ENCODE results near the gene SSU72. TPM values are rescaled to one million over a fixed set of nuclear protein-coding genes. Genes with fewer than 3 reads are reported as not detected.
"Not testable (repeated sequence)": the region's sequence is repeated elsewhere in the genome, so short reads cannot be mapped to it uniquely, and the experiment has no call there.

SSU72 gene
- total RNA-seq, 1 experiment from 2014 or later: 145 TPM

DNA sequence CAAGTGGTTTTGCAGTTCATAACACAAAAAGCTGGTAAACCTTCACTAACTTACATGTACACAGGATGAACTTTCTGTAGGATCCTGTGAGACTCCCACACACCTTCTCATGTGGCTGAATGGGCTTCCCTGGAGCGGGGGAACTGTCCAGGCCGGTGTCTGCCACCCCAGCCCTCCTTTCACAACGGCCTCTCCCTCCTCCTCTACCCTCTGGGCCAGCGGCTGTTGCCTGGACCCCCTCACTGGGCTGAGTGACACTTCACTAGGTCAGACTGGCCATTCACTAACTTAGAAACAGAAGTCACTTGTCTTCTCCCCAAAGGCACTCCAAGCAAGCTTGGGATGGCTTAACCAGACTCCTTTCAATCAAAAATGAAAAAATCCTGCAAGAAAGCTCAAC lies 16.1 kb downstream of the SSU72 start:
- ChIA-PET CTCF (no interaction called here), POLR2A (ENCODE audit: unreplicated experiment) (no interaction called here)
- no peaks in the 10 kb centered on the region for H3K9me2 ChIP-seq (ENCODE audit: insufficient read depth)
- peaks cover 42% of the 10 kb centered on the region for H4K20me1 ChIP-seq (ENCODE audit: insufficient read depth)
- H2AFZ ChIP-seq: no peak overlapping the region
- H3K79me2 ChIP-seq (ENCODE audit: low read depth): peaks cover 19% of the 10 kb centered on the region
- H3K9me3 ChIP-seq (ENCODE audit: insufficient read depth, low read depth): no peaks in the 10 kb centered on the region
- 0 out of 2 replicates have a peak, but pooled peaks cover 5% of the 10 kb centered on the region for H3K36me3 ChIP-seq (ENCODE audit: low read depth)
- H3K4me2 ChIP-seq: no peak overlapping the region
- no peak for DNase-seq
- H3K4me1 ChIP-seq (replicated peaks; ENCODE audit: insufficient read depth): no peaks in the 10 kb centered on the region
- intact Hi-C loops (cut with micrococcal nuclease; ENCODE audit: unreplicated experiment): no loop called here
- TF ChIP-seq, protein P1, sequence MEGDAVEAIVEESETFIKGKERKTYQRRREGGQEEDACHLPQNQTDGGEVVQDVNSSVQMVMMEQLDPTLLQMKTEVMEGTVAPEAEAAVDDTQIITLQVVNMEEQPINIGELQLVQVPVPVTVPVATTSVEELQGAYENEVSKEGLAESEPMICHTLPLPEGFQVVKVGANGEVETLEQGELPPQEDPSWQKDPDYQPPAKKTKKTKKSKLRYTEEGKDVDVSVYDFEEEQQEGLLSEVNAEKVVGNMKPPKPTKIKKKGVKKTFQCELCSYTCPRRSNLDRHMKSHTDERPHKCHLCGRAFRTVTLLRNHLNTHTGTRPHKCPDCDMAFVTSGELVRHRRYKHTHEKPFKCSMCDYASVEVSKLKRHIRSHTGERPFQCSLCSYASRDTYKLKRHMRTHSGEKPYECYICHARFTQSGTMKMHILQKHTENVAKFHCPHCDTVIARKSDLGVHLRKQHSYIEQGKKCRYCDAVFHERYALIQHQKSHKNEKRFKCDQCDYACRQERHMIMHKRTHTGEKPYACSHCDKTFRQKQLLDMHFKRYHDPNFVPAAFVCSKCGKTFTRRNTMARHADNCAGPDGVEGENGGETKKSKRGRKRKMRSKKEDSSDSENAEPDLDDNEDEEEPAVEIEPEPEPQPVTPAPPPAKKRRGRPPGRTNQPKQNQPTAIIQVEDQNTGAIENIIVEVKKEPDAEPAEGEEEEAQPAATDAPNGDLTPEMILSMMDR (conservative IDR thresholded peaks at IDR 0.05): no peak
- no peak for TF ChIP-seq EZH2 (IDR thresholded peaks at IDR 0.05; ENCODE audit: low read depth)
- no peaks in the 10 kb centered on the region for H3K27me3 ChIP-seq (ENCODE audit: insufficient read depth, low read depth)
- no TSS peak for BruUV-seq (replicated peaks)
- peaks cover 17% of the 10 kb centered on the region; the same call in 1 of the 2 replicates for H3F3A ChIP-seq (ENCODE audit: insufficient read depth, low read depth)
- no peak overlapping the region for H3K27ac ChIP-seq
- H3K4me3 ChIP-seq: no peak overlapping the region

DNA sequence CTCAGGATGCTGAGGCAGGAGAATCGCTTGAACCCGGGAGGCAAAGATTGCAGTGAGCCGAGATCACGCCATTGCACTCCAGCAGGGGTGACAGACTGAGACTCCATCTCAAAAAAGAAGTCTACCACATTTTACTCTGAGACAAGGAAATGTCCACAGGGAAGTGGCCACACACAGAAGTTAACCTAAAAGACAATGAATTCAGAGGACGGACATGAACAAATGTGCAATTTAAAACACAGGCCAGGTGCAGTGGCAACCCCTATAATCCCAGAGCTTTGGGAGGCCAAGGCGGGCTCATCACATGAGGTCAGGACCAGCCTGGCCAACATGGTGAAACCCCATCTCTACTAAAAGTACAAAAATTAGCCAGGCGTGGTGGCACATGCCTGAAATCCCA lies 17.0 kb downstream of the SSU72 start:
- H3K4me2 ChIP-seq; H3K27me3 ChIP-seq (ENCODE audit: insufficient read depth, low read depth); H3K27ac ChIP-seq; POLR2A ChIA-PET (ENCODE audit: unreplicated experiment); DNase-seq; intact Hi-C loops (cut with micrococcal nuclease; ENCODE audit: unreplicated experiment); CTCF ChIA-PET; H2AFZ ChIP-seq; H3K36me3 ChIP-seq (ENCODE audit: low read depth); H3K9me3 ChIP-seq (ENCODE audit: insufficient read depth, low read depth); H3K4me1 ChIP-seq (replicated peaks; ENCODE audit: insufficient read depth); H3K9me2 ChIP-seq (ENCODE audit: insufficient read depth); BruUV-seq (replicated peaks); H3K4me3 ChIP-seq: not testable (repeated sequence)
- Histone ChIP-seq H4K20me1 (ENCODE audit: insufficient read depth) (peaks cover 35% of the 10 kb centered on the region), H3K79me2 (ENCODE audit: low read depth) (peaks cover 18% of the 10 kb centered on the region), H3F3A (ENCODE audit: insufficient read depth, low read depth) (peaks cover 23% of the 10 kb centered on the region; the same call in 1 of the 2 replicates)

DNA sequence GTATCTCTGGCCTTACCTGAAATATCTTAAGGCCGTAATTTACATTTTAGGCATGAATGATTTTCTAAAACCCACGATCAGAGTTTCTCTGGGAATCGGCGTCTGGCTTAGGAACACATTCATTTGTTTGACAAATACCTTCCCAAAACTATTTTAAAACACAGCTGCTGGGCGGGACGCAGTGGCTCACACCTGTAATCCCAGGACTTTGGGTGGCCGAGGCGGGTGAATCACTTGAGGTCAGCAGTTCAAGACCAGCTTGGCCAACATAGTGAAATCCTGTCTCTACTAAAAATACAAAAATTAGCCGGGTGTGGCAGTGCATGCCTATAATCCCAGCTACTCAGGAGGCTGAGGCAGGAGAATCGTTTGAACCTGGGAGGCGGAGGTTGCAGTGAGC lies 17.7 kb downstream of the SSU72 start:
- H2AFZ ChIP-seq; BruUV-seq (replicated peaks); intact Hi-C loops (cut with micrococcal nuclease; ENCODE audit: unreplicated experiment); H3K27me3 ChIP-seq (ENCODE audit: insufficient read depth, low read depth); H3K4me3 ChIP-seq; DNase-seq; H3K4me1 ChIP-seq (replicated peaks; ENCODE audit: insufficient read depth); POLR2A ChIA-PET (ENCODE audit: unreplicated experiment); H3K9me2 ChIP-seq (ENCODE audit: insufficient read depth); H3K36me3 ChIP-seq (ENCODE audit: low read depth); H3K27ac ChIP-seq; CTCF ChIA-PET; H3K4me2 ChIP-seq; H3K9me3 ChIP-seq (ENCODE audit: insufficient read depth, low read depth): not testable (repeated sequence)
- peaks cover 25% of the 10 kb centered on the region; the same call in 1 of the 2 replicates for H3F3A ChIP-seq (ENCODE audit: insufficient read depth, low read depth)
- peaks cover 35% of the 10 kb centered on the region for H4K20me1 ChIP-seq (ENCODE audit: insufficient read depth)
- peaks cover 17% of the 10 kb centered on the region for H3K79me2 ChIP-seq (ENCODE audit: low read depth)

DNA sequence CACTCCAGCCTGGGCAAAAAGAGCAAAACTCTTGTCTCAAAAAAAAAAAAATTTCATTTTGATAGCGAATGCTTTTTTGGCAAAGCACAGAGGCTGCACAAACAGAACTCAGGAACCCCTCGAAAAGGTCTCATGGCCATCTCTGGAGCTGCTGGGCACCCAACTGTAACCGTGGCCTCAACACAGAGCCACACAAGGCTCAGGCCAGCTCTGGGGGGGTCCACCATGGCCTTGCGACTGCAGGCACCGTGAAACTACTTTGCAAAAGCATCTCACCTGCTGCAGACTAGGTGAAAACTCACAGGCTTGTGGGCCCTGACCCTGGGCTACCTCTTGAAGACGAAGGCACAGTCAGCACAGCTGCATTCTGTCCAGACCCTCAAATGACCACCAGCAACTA lies 18.2 kb downstream of the SSU72 start:
- intact Hi-C loops (cut with micrococcal nuclease; ENCODE audit: unreplicated experiment): no loop called here
- Histone ChIP-seq H4K20me1 (ENCODE audit: insufficient read depth) (peaks cover 35% of the 10 kb centered on the region), H3K27me3 (ENCODE audit: insufficient read depth, low read depth) (no peaks in the 10 kb centered on the region), H3F3A (ENCODE audit: insufficient read depth, low read depth) (peaks cover 25% of the 10 kb centered on the region; the same call in 1 of the 2 replicates), H3K27ac (no peak overlapping the region), H3K4me2 (no peak overlapping the region), H3K9me3 (ENCODE audit: insufficient read depth, low read depth) (no peaks in the 10 kb centered on the region), H3K79me2 (ENCODE audit: low read depth) (peaks cover 17% of the 10 kb centered on the region), H3K4me3 (no peak overlapping the region), H3K9me2 (ENCODE audit: insufficient read depth) (no peaks in the 10 kb centered on the region), H2AFZ (no peak overlapping the region), H3K4me1 (replicated peaks; ENCODE audit: insufficient read depth) (no peaks in the 10 kb centered on the region), H3K36me3 (ENCODE audit: low read depth) (0 out of 2 replicates have a peak, but pooled peaks cover 3% of the 10 kb centered on the region)
- ChIA-PET CTCF (no interaction called here), POLR2A (ENCODE audit: unreplicated experiment) (interaction anchor here (0.5 kb wide), 1 partner anchor 744 kb away, joined by 6 read pairs; no protein-coding TSS in a partner anchor)
- BruUV-seq (replicated peaks): no TSS peak
- DNase-seq: no peak
- no peak for TF ChIP-seq EZH2 (IDR thresholded peaks at IDR 0.05; ENCODE audit: low read depth)
- TF ChIP-seq, protein P1 (conservative IDR thresholded peaks at IDR 0.05): no peak
